IPS-18c (cell line): ENCODE data around the gene LAMA3.

Experiments
- H3K4me3 ChIP-seq: 2 replicates; pipeline ENCODE4 v1.7.0; 2013; ENCODE audit warnings: low read depth, mild to moderate bottlenecking, low read length, moderate library complexity; ENCODE audit not compliant: insufficient read depth
- H3K9me3 ChIP-seq: one replicate; pipeline ENCODE4 v1.6.1; 2013; ENCODE audit warnings: mild to moderate bottlenecking, low read length, moderate library complexity; ENCODE audit not compliant: control insufficient read depth, insufficient read depth

LAMA3 gene

GRCh38 chr18:23864624-23865023, 175.4 kb downstream of the LAMA3 start:
- Histone ChIP-seq H3K4me3 (no peak overlapping the region), H3K9me3 (no peaks in the 10 kb centered on the region)

GRCh38 chr18:23867006-23867405, 177.8 kb downstream of the LAMA3 start:
- H3K4me3 ChIP-seq, result no peak overlapping the region
- no peaks in the 10 kb centered on the region for H3K9me3 ChIP-seq

- H3K4me3 ChIP-seq, result no peak overlapping the region
- H3K9me3 ChIP-seq, result no peaks in the 10 kb centered on the region
These were observed 179.0 kb downstream of the LAMA3 start for GRCh38 chr18:23868136-23868785.

DNA sequence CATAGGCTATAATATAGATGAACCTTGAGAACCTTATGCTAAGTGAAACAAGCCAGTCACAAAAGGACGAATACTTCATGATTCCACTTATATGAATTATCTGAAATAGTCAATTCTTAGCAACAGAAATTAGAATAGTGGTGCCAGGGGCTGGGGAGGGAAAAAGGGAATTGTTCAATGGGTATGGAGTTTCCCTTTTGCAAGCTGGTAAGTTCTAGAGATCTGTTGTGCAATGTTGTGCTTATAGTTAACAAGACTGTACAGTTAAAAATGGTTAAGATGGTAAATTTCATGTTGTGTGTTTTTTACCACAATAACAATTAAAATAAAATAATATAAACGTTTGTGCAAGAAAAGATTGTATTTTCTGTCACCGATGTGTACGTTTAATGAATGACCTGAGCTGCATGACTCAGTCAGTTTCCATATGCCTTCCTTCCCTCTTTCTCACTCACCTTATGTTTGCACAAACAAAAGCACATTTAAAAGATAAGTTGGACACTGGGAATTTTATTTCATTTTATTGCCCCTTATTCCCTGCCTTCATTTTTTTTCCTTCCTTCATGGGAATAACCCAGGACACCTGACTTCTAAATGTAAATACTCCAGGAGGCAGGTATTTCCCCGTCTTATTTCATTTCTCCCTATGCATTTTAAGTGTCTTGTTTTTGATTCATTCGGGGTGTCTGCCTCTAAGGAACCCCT, 181.6 kb downstream of the LAMA3 start:
- Histone ChIP-seq H3K4me3 (no peak overlapping the region), H3K9me3 (no peaks in the 10 kb centered on the region)

GRCh38 chr18:23871410-23871809, 182.2 kb downstream of the LAMA3 start:
- no peak overlapping the region for H3K4me3 ChIP-seq
- no peaks in the 10 kb centered on the region for H3K9me3 ChIP-seq

- Histone ChIP-seq H3K4me3 (no peak overlapping the region), H3K9me3 (no peaks in the 10 kb centered on the region)
These were observed 183.7 kb downstream of the LAMA3 start for GRCh38 chr18:23872701-23873550.

GRCh38 chr18:23875966-23876895, 187.0 kb downstream of the LAMA3 start:
- H3K4me3 ChIP-seq, result no peak overlapping the region
- H3K9me3 ChIP-seq, result peaks cover 2% of the 10 kb centered on the region

- no peak overlapping the region for H3K4me3 ChIP-seq
- H3K9me3 ChIP-seq, result peaks cover 2% of the 10 kb centered on the region
These were observed 187.7 kb downstream of the LAMA3 start for GRCh38 chr18:23876921-23877320.

DNA sequence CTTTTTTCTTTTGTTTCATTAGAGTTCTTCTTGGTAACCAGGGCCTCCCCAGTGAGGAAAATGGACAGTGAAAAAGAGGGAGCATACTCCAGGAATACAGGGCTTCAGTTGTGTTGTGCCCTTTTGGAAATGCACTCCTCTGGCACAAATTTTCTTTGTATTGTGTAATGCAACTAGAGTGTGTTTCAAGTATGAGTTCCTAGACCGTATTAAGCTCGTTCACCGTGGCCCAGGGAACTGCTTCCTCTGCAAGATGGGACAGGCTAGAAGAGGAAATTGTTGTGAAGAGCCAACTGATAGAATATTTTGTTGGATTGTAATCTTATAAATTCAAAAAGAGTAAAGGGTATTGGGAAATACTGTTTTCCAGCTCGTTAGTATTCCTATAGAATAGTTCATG, 188.1 kb downstream of the LAMA3 start:
- no peak overlapping the region for H3K4me3 ChIP-seq
- H3K9me3 ChIP-seq, result peaks cover 2% of the 10 kb centered on the region

GRCh38 chr18:23878336-23878900, 189.2 kb downstream of the LAMA3 start:
- Histone ChIP-seq H3K4me3 (no peak overlapping the region), H3K9me3 (peaks cover 2% of the 10 kb centered on the region)

- H3K4me3 ChIP-seq, result no peak overlapping the region
- H3K9me3 ChIP-seq, result peaks cover 2% of the 10 kb centered on the region
These were observed 189.9 kb downstream of the LAMA3 start for GRCh38 chr18:23879126-23879525.

- peaks cover 2% of the 10 kb centered on the region for H3K9me3 ChIP-seq
- no peak overlapping the region for H3K4me3 ChIP-seq
These were observed 190.3 kb downstream of the LAMA3 start for GRCh38 chr18:23879544-23879943.

DNA sequence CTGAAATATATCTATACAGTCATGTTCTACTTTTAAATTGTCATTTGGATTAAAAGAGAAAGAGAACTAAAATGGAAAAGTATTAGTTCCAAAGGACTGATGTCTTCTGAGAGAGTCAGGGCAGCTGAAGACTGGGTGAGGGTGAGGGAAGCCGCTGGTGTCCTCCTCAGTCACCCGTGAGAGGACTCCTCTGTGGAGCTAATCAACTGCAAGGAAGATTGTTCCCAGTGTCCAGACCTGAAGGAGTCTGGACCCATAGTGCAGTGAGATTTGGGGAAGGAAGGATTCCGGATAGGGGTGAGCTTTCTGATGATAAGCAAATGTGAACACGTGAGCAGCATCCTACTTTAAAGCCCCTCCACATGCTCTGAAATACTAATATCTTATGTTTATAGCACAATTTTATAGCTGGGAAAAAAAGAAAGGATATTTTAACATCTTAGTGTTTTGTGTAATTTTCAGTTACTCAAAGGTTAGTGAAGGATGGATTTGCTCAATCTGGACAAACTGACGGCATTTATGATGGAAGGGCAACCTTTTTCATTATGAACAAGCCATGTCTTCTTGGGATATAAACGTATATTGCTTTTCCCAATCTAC, 190.8 kb downstream of the LAMA3 start:
- H3K9me3 ChIP-seq, result peaks cover 2% of the 10 kb centered on the region

DNA sequence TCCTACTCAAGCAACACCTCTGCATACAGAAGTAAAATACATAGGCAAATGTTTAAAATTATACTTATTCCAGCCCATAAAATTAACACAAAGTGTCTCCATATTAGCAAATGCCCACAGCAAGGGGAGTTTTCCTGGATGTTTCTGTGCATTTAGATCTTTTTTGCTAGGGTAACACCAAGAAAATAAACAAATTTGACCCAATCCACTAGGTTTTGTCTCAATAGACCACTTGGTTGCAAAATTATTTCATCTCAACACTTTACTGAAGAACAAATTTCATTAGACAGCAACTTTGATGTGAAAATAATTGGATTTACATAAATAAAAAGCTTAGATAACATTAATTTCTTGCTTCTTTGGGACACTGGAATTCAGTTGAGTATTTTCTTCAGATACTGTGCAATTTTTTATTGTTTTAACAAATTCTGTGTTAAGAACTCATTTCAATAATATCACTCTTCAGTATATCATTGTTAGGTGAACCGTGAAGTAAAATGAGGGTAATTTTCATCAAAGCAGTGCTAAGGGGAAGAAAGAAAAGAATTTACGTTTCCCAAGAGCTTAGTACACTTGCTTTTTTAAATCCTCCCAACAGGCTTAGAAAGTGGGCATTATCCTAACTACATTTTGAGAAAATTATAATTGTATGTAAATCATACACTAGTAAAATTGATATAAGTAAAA, 191.8 kb downstream of the LAMA3 start:
- no peak overlapping the region for H3K4me3 ChIP-seq

More for the DNA sequence above, 190.8 kb downstream of the LAMA3 start:
- H3K4me3 ChIP-seq, result no peak overlapping the region

GRCh38 chr18:23881778-23882177, 192.5 kb downstream of the LAMA3 start:
- Histone ChIP-seq H3K9me3 (peaks cover 2% of the 10 kb centered on the region), H3K4me3 (no peak overlapping the region)

More for the DNA sequence above, 191.8 kb downstream of the LAMA3 start:
- peaks cover 2% of the 10 kb centered on the region for H3K9me3 ChIP-seq
